ENCODE data around the gene TTLL3. TPM values are rescaled to one million over a fixed set of nuclear protein-coding genes. Genes with fewer than 3 reads are reported as not detected.
A peak's percentile ranks its signal among the peaks of the same experiment; 100 is the strongest.

TTLL3 gene
- total and polyA plus RNA-seq, 4 experiments from 2014 or later, result 3.0 to 91.7 (median 43.6) TPM

DNA sequence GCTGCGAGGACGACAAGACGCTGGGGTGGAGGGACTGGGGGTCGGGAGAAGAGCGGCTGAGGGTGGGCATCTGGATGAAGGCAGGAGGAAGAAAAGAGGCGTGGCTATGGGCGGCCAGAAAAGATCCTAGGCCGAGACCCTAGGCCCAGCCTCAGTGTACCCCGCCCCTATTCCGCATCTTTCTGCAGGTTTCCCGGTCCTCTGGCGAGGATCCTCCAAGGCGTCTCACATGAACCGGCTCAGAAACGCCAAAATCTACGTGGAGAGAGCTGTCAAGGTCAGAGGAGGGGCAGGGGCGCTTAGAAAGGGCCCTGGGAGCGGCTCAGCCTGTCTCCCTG lies 340 bp downstream of the TTLL3 start:
- intact Hi-C loops (cut with micrococcal nuclease), result no loop called here
- Mint-ChIP-seq H3K4me1 (peaks cover 35 to 46% (median 41%) of the 10 kb centered on the region in 4 donors), H3K27me3 (no peaks in the 10 kb centered on the region), H3K36me3 (peaks cover 4 to 34% of the 10 kb centered on the region in 2 donors), H3K4me3 (peak overlapping the region; percentile 58 to 94 (median 82)), H3K9me3 (no peaks in the 10 kb centered on the region), H3K27ac (peak overlapping the region; percentile 17 to 89 (median 86))
- POLR2A ChIA-PET (ENCODE audit: partially characterized antibody), result interaction anchor here (1.0 to 4.5 kb wide), 11 partner anchors 14 to 136 kb away, joined by 3 to 60 read pairs (median 5); partner anchors contain the start of genes ARPC4, CRELD1, JAGN1 and OGG1
- H3K4me1 ChIP-seq (ENCODE audit: insufficient read depth, low read length), result peaks cover 27% of the 10 kb centered on the region
- CTCF ChIA-PET (ENCODE audit: partially characterized antibody), result interaction anchor here (1.1 kb wide), 1 partner anchor 61 kb away, joined by 4 read pairs; the partner anchor contains the start of gene OGG1
- H3K4me3 ChIP-seq (ENCODE audit: low read length in 2 of 2), result peak overlapping the region in 1 of 2 donors; percentile 72
- peaks cover 4% of the 10 kb centered on the region for H3K36me3 ChIP-seq (ENCODE audit: insufficient read depth, low read length)
- no peaks in the 10 kb centered on the region for H3K9me3 ChIP-seq (ENCODE audit: control insufficient read depth in 1 of 2, low read length in 2 of 2)
- H3K27ac ChIP-seq (ENCODE audit: low read depth, low read length), result peak overlapping the region; percentile 74
- no peak for DNase-seq
- no peaks in the 10 kb centered on the region for H3K27me3 ChIP-seq (ENCODE audit: insufficient read depth, low read length)

DNA sequence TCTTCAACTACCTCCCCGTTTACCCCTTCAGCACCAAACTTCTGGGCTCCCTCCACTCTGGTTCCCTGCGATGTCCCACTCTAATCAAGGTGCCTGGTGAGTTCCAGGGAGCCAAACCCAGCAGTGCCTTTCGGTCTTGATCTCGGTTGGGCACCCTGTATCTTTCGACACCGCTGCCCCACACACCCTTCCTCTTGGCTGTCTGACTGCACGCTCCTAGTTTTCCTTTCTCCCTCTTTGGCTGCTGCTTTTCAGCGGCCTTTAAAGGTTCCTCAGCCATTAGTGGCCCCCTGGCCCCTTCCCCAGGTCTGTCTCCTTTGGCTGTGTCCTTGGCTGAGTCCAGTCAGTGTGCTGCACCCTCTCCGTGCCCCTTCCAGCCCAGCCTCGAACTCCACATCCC lies 784 bp downstream of the TTLL3 start:
- intact Hi-C loops (cut with micrococcal nuclease), result no loop called here

DNA sequence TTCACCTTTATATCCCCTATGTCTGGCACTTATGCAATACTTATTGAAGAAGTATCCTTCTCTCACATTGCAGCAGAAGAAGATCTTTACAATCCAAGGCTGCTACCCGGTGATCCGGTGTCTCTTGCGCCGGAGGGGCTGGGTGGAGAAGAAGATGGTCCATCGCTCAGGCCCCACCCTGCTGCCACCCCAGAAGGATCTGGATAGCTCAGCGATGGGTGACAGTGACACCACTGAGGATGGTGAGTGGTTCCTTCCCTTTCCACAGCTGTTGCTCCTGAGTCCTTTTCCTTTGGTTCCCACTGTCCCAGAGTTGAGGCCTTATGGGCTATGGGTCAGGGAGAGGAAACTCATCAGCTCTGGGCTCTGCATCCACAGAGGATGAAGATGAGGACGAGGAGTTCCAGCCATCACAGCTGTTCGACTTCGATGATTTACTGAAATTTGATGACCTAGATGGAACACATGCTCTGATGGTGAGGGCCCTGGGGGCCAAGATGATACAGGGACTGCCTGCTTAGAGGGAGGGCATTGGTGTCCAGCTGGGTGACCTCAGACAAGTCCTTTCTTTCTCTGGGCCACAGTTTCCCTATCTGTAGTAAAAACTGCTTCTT lies 2.9 kb downstream of the TTLL3 start:
- ChIA-PET CTCF (ENCODE audit: partially characterized antibody) (interaction anchor here (0.7 kb wide), 1 partner anchor 118 kb away, joined by 3 read pairs; no protein-coding TSS in a partner anchor), POLR2A (ENCODE audit: partially characterized antibody) (interaction anchor here (0.9 to 1.7 kb wide), 4 partner anchors 20 to 120 kb away, joined by 3 to 7 read pairs (median 4); partner anchors contain the start of genes ARPC4, CRELD1, JAGN1 and RPUSD3)
- peaks cover 0 to 14% of the 10 kb centered on the region in 2 donors for H3K36me3 Mint-ChIP-seq
- peaks cover 22% of the 10 kb centered on the region for H3K4me1 ChIP-seq (ENCODE audit: insufficient read depth, low read length)
- no peak for DNase-seq
- H3K27ac Mint-ChIP-seq, result no peak overlapping the region
- H3K36me3 ChIP-seq (ENCODE audit: insufficient read depth, low read length), result no peaks in the 10 kb centered on the region
- H3K4me3 Mint-ChIP-seq, result no peak overlapping the region
- H3K27me3 Mint-ChIP-seq, result no peaks in the 10 kb centered on the region
- intact Hi-C loops (cut with micrococcal nuclease), result no loop called here
- peaks cover 27 to 34% (median 29%) of the 10 kb centered on the region in 4 donors for H3K4me1 Mint-ChIP-seq
- H3K27me3 ChIP-seq (ENCODE audit: insufficient read depth, low read length), result no peaks in the 10 kb centered on the region
- H3K9me3 ChIP-seq (ENCODE audit: control insufficient read depth in 1 of 2, low read length in 2 of 2), result no peaks in the 10 kb centered on the region
- no peak overlapping the region for H3K4me3 ChIP-seq (ENCODE audit: low read length in 2 of 2)
- no peaks in the 10 kb centered on the region for H3K9me3 Mint-ChIP-seq
- H3K27ac ChIP-seq (ENCODE audit: low read depth, low read length), result no peak overlapping the region

More for the DNA sequence above, 784 bp downstream of the TTLL3 start:
- no peaks in the 10 kb centered on the region for H3K27me3 ChIP-seq (ENCODE audit: insufficient read depth, low read length)
- CTCF ChIA-PET (ENCODE audit: partially characterized antibody), result no interaction called here
- peaks cover 27% of the 10 kb centered on the region for H3K4me1 ChIP-seq (ENCODE audit: insufficient read depth, low read length)
- Mint-ChIP-seq H3K27me3 (no peaks in the 10 kb centered on the region), H3K4me1 (peaks cover 35 to 46% (median 40%) of the 10 kb centered on the region in 4 donors), H3K9me3 (no peaks in the 10 kb centered on the region), H3K27ac (peak overlapping the region; percentile 17 to 92 (median 86)), H3K36me3 (peaks cover 4 to 29% of the 10 kb centered on the region in 2 donors), H3K4me3 (peak overlapping the region; percentile 58 to 94 (median 82))
- no peaks in the 10 kb centered on the region for H3K9me3 ChIP-seq (ENCODE audit: control insufficient read depth in 1 of 2, low read length in 2 of 2)
- no peaks in the 10 kb centered on the region for H3K36me3 ChIP-seq (ENCODE audit: insufficient read depth, low read length)
- no peak for DNase-seq
- POLR2A ChIA-PET (ENCODE audit: partially characterized antibody), result interaction anchor here (4.1 kb wide), 1 partner anchor 18 kb away, joined by 60 read pairs; the partner anchor contains the start of genes ARPC4 and TADA3
- no peak overlapping the region for H3K4me3 ChIP-seq (ENCODE audit: low read length in 2 of 2)
- no peak overlapping the region for H3K27ac ChIP-seq (ENCODE audit: low read depth, low read length)

DNA sequence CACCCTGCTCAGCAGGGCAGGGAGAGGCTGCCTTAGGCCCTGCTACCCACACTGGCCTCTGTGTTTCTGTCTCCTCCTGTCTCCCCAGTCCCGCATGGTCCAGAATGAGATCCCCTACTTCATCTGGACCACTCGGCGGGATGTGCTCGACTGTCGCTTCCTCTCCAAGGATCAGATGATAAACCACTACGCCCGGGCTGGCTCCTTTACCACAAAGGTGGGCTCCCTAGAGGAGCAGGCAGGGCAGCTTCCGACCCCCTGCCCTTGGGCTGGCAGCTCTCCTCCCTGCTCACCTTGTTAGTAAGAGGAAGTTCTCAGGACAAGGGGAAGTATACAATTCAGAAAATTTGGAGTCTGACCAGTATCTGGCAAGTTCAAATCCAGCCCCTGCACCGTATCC lies 5.9 kb downstream of the TTLL3 start:
- no peak for DNase-seq
- CTCF ChIA-PET (ENCODE audit: partially characterized antibody), result no interaction called here
- intact Hi-C loops (cut with micrococcal nuclease), result no loop called here
- H3K36me3 ChIP-seq (ENCODE audit: insufficient read depth, low read length), result no peaks in the 10 kb centered on the region
- H3K4me1 ChIP-seq (ENCODE audit: insufficient read depth, low read length), result no peaks in the 10 kb centered on the region
- no peaks in the 10 kb centered on the region for H3K9me3 ChIP-seq (ENCODE audit: control insufficient read depth in 1 of 2, low read length in 2 of 2)
- H3K27me3 Mint-ChIP-seq, result no peaks in the 10 kb centered on the region
- no peaks in the 10 kb centered on the region for H3K27me3 ChIP-seq (ENCODE audit: insufficient read depth, low read length)
- H3K27ac ChIP-seq (ENCODE audit: low read depth, low read length), result no peak overlapping the region
- POLR2A ChIA-PET (ENCODE audit: partially characterized antibody), result no interaction called here
- peaks cover 0 to 8% of the 10 kb centered on the region in 2 donors for H3K36me3 Mint-ChIP-seq
- H3K4me3 Mint-ChIP-seq, result no peak overlapping the region
- peaks cover 5 to 11% (median 8%) of the 10 kb centered on the region in 4 donors for H3K4me1 Mint-ChIP-seq
- H3K9me3 Mint-ChIP-seq, result peaks cover 0 to 2% (median 0%) of the 10 kb centered on the region in 8 donors
- no peak overlapping the region for H3K4me3 ChIP-seq (ENCODE audit: low read length in 2 of 2)
- peak overlapping the region in 1 of 7 donors; percentile 47 for H3K27ac Mint-ChIP-seq

DNA sequence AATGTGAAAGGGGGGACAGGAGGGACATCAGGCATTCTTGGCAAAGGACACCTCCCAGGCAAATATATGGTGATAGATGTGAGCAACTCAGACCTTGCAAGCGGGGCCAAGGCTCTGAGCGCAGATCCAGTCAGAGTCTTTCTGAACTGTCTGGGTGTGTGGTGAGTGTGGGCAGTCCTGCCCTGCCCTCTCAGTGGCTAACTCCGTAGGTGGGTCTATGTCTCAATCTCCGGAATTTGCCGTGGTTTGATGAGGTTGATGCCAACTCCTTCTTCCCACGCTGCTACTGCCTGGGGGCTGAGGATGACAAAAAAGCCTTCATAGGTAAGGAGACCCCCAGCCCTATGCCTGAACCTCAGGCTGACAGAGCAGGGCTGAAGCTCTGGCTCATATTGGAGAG lies 7.4 kb downstream of the TTLL3 start:
- intact Hi-C loops (cut with micrococcal nuclease), result no loop called here
- Mint-ChIP-seq H3K27ac (no peak overlapping the region), H3K27me3 (no peaks in the 10 kb centered on the region), H3K4me1 (peaks cover 0 to 4% (median 0%) of the 10 kb centered on the region in 4 donors), H3K9me3 (peaks cover 0 to 2% (median 0%) of the 10 kb centered on the region in 8 donors), H3K36me3 (peaks cover 0 to 8% of the 10 kb centered on the region in 2 donors), H3K4me3 (no peak overlapping the region)
- ChIA-PET POLR2A (ENCODE audit: partially characterized antibody) (interaction anchor here (1.4 kb wide), 1 partner anchor 25 kb away, joined by 4 read pairs; the partner anchor contains the start of genes ARPC4 and TADA3), CTCF (ENCODE audit: partially characterized antibody) (interaction anchor here (1.4 kb wide), 1 partner anchor 10 kb away, joined by 5 read pairs; no protein-coding TSS in a partner anchor)
- H3K9me3 ChIP-seq (ENCODE audit: control insufficient read depth in 1 of 2, low read length in 2 of 2), result no peaks in the 10 kb centered on the region
- DNase-seq, result no peak
- no peak overlapping the region for H3K27ac ChIP-seq (ENCODE audit: low read depth, low read length)
- no peaks in the 10 kb centered on the region for H3K36me3 ChIP-seq (ENCODE audit: insufficient read depth, low read length)
- no peaks in the 10 kb centered on the region for H3K4me1 ChIP-seq (ENCODE audit: insufficient read depth, low read length)
- no peak overlapping the region for H3K4me3 ChIP-seq (ENCODE audit: low read length in 2 of 2)
- no peaks in the 10 kb centered on the region for H3K27me3 ChIP-seq (ENCODE audit: insufficient read depth, low read length)

DNA sequence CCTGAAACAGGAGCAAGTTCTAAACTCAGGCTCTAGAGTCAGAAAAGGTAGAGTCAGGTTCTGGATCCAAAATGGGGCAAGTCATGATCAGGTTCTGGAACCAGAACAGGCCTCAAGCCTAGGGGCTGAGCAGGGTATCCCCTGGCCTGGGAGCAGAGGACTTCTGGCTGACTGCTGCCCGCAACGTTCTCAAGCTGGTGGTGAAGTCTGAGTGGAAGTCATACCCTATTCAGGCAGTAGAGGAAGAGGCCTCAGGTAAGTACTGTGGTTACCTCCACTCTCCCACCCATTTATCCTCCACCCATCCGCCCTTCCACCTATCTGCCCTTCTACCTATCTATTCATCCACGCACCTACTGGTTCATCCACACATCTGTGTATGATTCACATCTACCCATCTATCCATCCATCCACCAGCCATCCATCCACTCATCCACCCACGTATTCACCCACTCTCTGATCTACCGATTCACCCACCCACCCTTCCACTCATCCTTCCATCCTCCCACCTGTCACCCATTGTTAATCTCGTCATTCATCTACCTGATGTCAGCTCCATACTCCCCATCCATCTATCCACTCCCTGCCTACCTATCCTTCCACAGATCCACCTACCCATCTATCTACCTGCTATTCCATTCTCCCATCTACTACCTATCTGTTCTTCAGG lies 8.7 kb downstream of the TTLL3 start:
- POLR2A ChIA-PET (ENCODE audit: partially characterized antibody), result interaction anchor here (1.3 to 1.6 kb wide), 2 partner anchors 9 to 72 kb away, joined by 3 to 4 read pairs; partner anchors contain the start of gene JAGN1

DNA sequence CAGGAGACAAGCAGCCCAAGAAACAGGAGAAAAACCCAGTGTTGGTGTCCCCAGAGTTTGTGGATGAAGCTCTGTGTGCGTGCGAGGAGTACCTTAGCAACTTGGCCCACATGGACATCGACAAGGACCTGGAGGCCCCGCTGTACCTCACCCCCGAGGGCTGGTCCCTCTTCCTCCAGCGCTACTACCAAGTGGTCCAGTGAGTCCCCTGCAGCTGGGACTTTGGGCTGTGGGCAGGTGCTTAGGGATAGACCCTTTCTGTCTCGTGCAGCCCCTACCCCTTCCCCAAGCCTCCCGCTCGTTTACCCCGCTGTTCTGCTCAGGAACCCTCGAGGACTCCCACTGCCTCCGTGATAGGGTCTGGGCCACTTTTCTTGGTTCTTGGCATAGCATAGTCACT lies 10.5 kb downstream of the TTLL3 start:
- no peaks in the 10 kb centered on the region for H3K27me3 ChIP-seq (ENCODE audit: insufficient read depth, low read length)
- no peak overlapping the region for H3K27ac ChIP-seq (ENCODE audit: low read depth, low read length)
- no peaks in the 10 kb centered on the region for H3K36me3 ChIP-seq (ENCODE audit: insufficient read depth, low read length)
- Mint-ChIP-seq H3K27me3 (no peaks in the 10 kb centered on the region), H3K36me3 (peaks cover 0 to 4% of the 10 kb centered on the region in 2 donors), H3K4me3 (no peak overlapping the region), H3K4me1 (peaks cover 0 to 4% (median 2%) of the 10 kb centered on the region in 4 donors), H3K27ac (no peak overlapping the region), H3K9me3 (peaks cover 0 to 2% (median 0%) of the 10 kb centered on the region in 8 donors)
- ChIA-PET POLR2A (ENCODE audit: partially characterized antibody) (interaction anchor here (1.6 kb wide), 1 partner anchor 70 kb away, joined by 4 read pairs; the partner anchor contains the start of gene JAGN1), CTCF (ENCODE audit: partially characterized antibody) (no interaction called here)
- no peaks in the 10 kb centered on the region for H3K9me3 ChIP-seq (ENCODE audit: control insufficient read depth in 1 of 2, low read length in 2 of 2)
- DNase-seq, result no peak
- no peak overlapping the region for H3K4me3 ChIP-seq (ENCODE audit: low read length in 2 of 2)
- no peaks in the 10 kb centered on the region for H3K4me1 ChIP-seq (ENCODE audit: insufficient read depth, low read length)
- intact Hi-C loops (cut with micrococcal nuclease), result no loop called here

More for the DNA sequence above, 8.7 kb downstream of the TTLL3 start:
- Mint-ChIP-seq H3K36me3 (peaks cover 0 to 4% of the 10 kb centered on the region in 2 donors), H3K27me3 (no peaks in the 10 kb centered on the region), H3K4me1 (peaks cover 0 to 4% (median under 1%) of the 10 kb centered on the region in 4 donors), H3K4me3 (no peak overlapping the region), H3K9me3 (peaks cover 0 to 2% (median 0%) of the 10 kb centered on the region in 8 donors), H3K27ac (peak overlapping the region in 2 of 7 donors; percentile 30 to 72)
- DNase-seq, result no peak
- no peaks in the 10 kb centered on the region for H3K27me3 ChIP-seq (ENCODE audit: insufficient read depth, low read length)
- intact Hi-C loops (cut with micrococcal nuclease), result no loop called here
- no peaks in the 10 kb centered on the region for H3K36me3 ChIP-seq (ENCODE audit: insufficient read depth, low read length)
- no peak overlapping the region for H3K27ac ChIP-seq (ENCODE audit: low read depth, low read length)
- no peaks in the 10 kb centered on the region for H3K4me1 ChIP-seq (ENCODE audit: insufficient read depth, low read length)
- H3K9me3 ChIP-seq (ENCODE audit: control insufficient read depth in 1 of 2, low read length in 2 of 2), result no peaks in the 10 kb centered on the region
- H3K4me3 ChIP-seq (ENCODE audit: low read length in 2 of 2), result no peak overlapping the region
- CTCF ChIA-PET (ENCODE audit: partially characterized antibody), result no interaction called here

All from CD4-positive, alpha-beta memory T cell (primary cell).